ENCODE measurements around the gene HSPG2. TPM values are rescaled to one million over a fixed set of nuclear protein-coding genes. Genes with fewer than 3 reads are reported as not detected.
A peak's percentile ranks its signal among the peaks of the same experiment; 100 is the strongest.

Gene HSPG2
- total and polyA plus RNA-seq, 9 of the 15 experiments (the other 6 are each of a cell fraction or from before 2014, with no cell fraction given), result 0.14 to 160 (median 15.7) TPM

DNA sequence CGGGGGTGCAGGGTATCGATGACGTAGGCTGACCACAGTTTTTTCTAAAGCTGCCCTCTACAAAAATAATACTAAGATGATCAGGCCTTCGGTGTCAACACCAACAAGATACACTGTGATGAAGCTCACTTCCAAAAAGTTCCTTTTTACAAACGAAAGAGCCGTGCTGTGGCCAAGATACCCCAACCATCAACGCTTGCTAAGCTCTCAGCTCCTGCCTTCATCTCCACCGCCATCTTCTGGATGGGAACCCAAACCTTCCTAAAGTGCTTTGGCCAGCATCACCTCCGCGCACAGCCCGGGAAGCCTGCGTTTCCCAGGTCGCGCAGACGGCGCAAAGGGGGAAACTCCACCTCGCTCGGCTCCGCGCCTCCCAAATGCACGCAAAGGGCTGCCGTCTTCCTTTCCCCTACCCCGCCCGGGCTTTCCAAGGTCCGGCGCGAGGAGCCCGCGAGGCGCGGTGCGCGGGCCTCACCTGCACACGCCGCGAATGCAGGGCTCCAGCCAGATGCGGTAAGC, 154.7 kb downstream of the HSPG2 start (continued):
- no peak for TF ChIP-seq RAD51 (IDR thresholded peaks at IDR 0.05; ENCODE audit: borderline replicate concordance, low read depth)
- no peak for TF ChIP-seq ZC3H4 (CRISPR knock-in tag; IDR thresholded peaks at IDR 0.05; ENCODE audit: borderline replicate concordance)
- TF ChIP-seq NFE2L1 (tag; IDR thresholded peaks at IDR 0.05; ENCODE audit: borderline replicate concordance, low read depth), result no peak
- TF ChIP-seq NRF1 (conservative IDR thresholded peaks at IDR 0.05 in 1 of 2, IDR thresholded peaks at IDR 0.05 in 1 of 2), result no peak
- TF ChIP-seq, protein P1, sequence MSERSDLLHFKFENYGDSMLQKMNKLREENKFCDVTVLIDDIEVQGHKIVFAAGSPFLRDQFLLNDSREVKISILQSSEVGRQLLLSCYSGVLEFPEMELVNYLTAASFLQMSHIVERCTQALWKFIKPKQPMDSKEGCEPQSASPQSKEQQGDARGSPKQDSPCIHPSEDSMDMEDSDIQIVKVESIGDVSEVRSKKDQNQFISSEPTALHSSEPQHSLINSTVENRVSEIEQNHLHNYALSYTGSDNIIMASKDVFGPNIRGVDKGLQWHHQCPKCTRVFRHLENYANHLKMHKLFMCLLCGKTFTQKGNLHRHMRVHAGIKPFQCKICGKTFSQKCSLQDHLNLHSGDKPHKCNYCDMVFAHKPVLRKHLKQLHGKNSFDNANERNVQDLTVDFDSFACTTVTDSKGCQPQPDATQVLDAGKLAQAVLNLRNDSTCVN (CRISPR knock-in tag; IDR thresholded peaks at IDR 0.05), result no peak
- no peak for TF ChIP-seq ETV1 (tag; conservative IDR thresholded peaks at IDR 0.05; ENCODE audit: low read depth)
- no peak for TF ChIP-seq MYBL2 (IDR thresholded peaks at IDR 0.05; ENCODE audit: low read depth)
- no peak for TF ChIP-seq MYBL2 (CRISPR knock-in tag; IDR thresholded peaks at IDR 0.05; ENCODE audit: borderline replicate concordance)
- TF ChIP-seq NFIX (CRISPR knock-in tag; IDR thresholded peaks at IDR 0.05; ENCODE audit: low read depth), result no peak
- TF ChIP-seq, protein P2, sequence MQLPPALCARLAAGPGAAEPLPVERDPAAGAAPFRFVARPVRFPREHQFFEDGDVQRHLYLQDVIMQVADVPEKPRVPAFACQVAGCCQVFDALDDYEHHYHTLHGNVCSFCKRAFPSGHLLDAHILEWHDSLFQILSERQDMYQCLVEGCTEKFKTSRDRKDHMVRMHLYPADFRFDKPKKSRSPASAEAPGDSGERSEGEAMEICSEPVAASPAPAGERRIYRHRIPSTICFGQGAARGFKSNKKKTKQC (CRISPR knock-in tag; IDR thresholded peaks at IDR 0.05), result peak; percentile 79; the same call in 1 of the 2 replicates
- TF ChIP-seq, protein P3, sequence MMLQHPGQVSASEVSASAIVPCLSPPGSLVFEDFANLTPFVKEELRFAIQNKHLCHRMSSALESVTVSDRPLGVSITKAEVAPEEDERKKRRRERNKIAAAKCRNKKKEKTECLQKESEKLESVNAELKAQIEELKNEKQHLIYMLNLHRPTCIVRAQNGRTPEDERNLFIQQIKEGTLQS (IDR thresholded peaks at IDR 0.05), result peak; percentile 63
- TF ChIP-seq, protein P3 (CRISPR knock-in tag; conservative IDR thresholded peaks at IDR 0.05), result no peak
- TF ChIP-seq ZNF766 (CRISPR knock-in tag; conservative IDR thresholded peaks at IDR 0.05), result no peak
- no peak for TF ChIP-seq GABPB2 (CRISPR knock-in tag; conservative IDR thresholded peaks at IDR 0.05)
- TF ChIP-seq, protein P4, sequence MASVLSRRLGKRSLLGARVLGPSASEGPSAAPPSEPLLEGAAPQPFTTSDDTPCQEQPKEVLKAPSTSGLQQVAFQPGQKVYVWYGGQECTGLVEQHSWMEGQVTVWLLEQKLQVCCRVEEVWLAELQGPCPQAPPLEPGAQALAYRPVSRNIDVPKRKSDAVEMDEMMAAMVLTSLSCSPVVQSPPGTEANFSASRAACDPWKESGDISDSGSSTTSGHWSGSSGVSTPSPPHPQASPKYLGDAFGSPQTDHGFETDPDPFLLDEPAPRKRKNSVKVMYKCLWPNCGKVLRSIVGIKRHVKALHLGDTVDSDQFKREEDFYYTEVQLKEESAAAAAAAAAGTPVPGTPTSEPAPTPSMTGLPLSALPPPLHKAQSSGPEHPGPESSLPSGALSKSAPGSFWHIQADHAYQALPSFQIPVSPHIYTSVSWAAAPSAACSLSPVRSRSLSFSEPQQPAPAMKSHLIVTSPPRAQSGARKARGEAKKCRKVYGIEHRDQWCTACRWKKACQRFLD (CRISPR knock-in tag; IDR thresholded peaks at IDR 0.05), result no peak; the same call in none of the 2 replicates
- no peak for TF ChIP-seq ZZZ3 (IDR thresholded peaks at IDR 0.05)
- TF ChIP-seq SLC30A9 (CRISPR knock-in tag; IDR thresholded peaks at IDR 0.05), result no peak
- no peak for TF ChIP-seq BRF1 (IDR thresholded peaks at IDR 0.05; ENCODE audit: borderline replicate concordance, extremely low read depth, insufficient read length)
- TF ChIP-seq RBBP5 (IDR thresholded peaks at IDR 0.05; ENCODE audit: borderline replicate concordance, insufficient read depth, low read length, poor library complexity, severe bottlenecking), result no peak
- TF ChIP-seq, protein P5, sequence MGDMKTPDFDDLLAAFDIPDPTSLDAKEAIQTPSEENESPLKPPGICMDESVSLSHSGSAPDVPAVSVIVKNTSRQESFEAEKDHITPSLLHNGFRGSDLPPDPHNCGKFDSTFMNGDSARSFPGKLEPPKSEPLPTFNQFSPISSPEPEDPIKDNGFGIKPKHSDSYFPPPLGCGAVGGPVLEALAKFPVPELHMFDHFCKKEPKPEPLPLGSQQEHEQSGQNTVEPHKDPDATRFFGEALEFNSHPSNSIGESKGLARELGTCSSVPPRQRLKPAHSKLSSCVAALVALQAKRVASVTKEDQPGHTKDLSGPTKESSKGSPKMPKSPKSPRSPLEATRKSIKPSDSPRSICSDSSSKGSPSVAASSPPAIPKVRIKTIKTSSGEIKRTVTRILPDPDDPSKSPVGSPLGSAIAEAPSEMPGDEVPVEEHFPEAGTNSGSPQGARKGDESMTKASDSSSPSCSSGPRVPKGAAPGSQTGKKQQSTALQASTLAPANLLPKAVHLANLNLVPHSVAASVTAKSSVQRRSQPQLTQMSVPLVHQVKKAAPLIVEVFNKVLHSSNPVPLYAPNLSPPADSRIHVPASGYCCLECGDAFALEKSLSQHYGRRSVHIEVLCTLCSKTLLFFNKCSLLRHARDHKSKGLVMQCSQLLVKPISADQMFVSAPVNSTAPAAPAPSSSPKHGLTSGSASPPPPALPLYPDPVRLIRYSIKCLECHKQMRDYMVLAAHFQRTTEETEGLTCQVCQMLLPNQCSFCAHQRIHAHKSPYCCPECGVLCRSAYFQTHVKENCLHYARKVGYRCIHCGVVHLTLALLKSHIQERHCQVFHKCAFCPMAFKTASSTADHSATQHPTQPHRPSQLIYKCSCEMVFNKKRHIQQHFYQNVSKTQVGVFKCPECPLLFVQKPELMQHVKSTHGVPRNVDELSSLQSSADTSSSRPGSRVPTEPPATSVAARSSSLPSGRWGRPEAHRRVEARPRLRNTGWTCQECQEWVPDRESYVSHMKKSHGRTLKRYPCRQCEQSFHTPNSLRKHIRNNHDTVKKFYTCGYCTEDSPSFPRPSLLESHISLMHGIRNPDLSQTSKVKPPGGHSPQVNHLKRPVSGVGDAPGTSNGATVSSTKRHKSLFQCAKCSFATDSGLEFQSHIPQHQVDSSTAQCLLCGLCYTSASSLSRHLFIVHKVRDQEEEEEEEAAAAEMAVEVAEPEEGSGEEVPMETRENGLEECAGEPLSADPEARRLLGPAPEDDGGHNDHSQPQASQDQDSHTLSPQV (IDR thresholded peaks at IDR 0.05), result peak; percentile 25
